ENCODE results near the gene FNTB. TPM values are rescaled to one million over a fixed set of nuclear protein-coding genes. Genes with fewer than 3 reads are reported as not detected.

FNTB gene
- total and polyA plus RNA-seq, 12 donors: 12.2 to 27.2 (median 22.3) TPM

GRCh38 chr14:65041434-65041915 is 54.8 kb downstream of the FNTB start:
- Histone ChIP-seq H3K4me1 (replicated peaks in 1 of 2) (no peaks in the 10 kb centered on the region), H3K27ac (no peak overlapping the region), H3K27me3 (no peaks in the 10 kb centered on the region), H3K9me3 (replicated peaks in 1 of 3) (no peaks in the 10 kb centered on the region), H3K4me3 (no peak overlapping the region), H3K36me3 (replicated peaks in 1 of 2) (peaks cover 0 to 25% of the 10 kb centered on the region in 2 donors)
- DNase-seq: no peak
- intact Hi-C loops (cut with DNase I): no loop called here
- WGBS, 4 donors: 90 to 95% (median 93%) methylated on average over 3 to 7 of the region's 7 CpGs
- TF ChIP-seq POLR2A (IDR thresholded peaks at IDR 0.05) (no peak), CTCF (IDR thresholded peaks at IDR 0.05) (no peak)

GRCh38 chr14:65042296-65042695 is 55.6 kb downstream of the FNTB start:
- intact Hi-C loops (cut with DNase I): no loop called here
- Histone ChIP-seq H3K27me3 (no peaks in the 10 kb centered on the region), H3K27ac (no peak overlapping the region), H3K9me3 (replicated peaks in 1 of 3) (no peaks in the 10 kb centered on the region), H3K4me3 (no peak overlapping the region), H3K4me1 (replicated peaks in 1 of 2) (no peaks in the 10 kb centered on the region), H3K36me3 (replicated peaks in 1 of 2) (peaks cover 0 to 25% of the 10 kb centered on the region in 2 donors)
- 86 to 95% (median 93%) methylated on average over 3 of the region's 3 CpGs for WGBS, 4 donors
- no peak for DNase-seq
- TF ChIP-seq CTCF (IDR thresholded peaks at IDR 0.05) (no peak), POLR2A (IDR thresholded peaks at IDR 0.05) (no peak)

- no peak for TF ChIP-seq POLR2A (IDR thresholded peaks at IDR 0.05)
- no peak for TF ChIP-seq CTCF (IDR thresholded peaks at IDR 0.05)
- DNase-seq: peak in 1 of 7 donors; percentile 17
- Histone ChIP-seq H3K27ac (no peak overlapping the region), H3K4me3 (no peak overlapping the region), H3K9me3 (replicated peaks in 1 of 3) (no peaks in the 10 kb centered on the region), H3K4me1 (replicated peaks in 1 of 2) (peaks cover 0 to 3% of the 10 kb centered on the region in 2 donors), H3K27me3 (no peaks in the 10 kb centered on the region), H3K36me3 (replicated peaks in 1 of 2) (peaks cover 0 to 25% of the 10 kb centered on the region in 2 donors)
- intact Hi-C loops (cut with DNase I): no loop called here
- WGBS, 4 donors: 75 to 93% (median 81%) methylated on average over 6 to 8 of the region's 8 CpGs
These were observed 56.2 kb downstream of the FNTB start for GRCh38 chr14:65042731-65043372.

DNA sequence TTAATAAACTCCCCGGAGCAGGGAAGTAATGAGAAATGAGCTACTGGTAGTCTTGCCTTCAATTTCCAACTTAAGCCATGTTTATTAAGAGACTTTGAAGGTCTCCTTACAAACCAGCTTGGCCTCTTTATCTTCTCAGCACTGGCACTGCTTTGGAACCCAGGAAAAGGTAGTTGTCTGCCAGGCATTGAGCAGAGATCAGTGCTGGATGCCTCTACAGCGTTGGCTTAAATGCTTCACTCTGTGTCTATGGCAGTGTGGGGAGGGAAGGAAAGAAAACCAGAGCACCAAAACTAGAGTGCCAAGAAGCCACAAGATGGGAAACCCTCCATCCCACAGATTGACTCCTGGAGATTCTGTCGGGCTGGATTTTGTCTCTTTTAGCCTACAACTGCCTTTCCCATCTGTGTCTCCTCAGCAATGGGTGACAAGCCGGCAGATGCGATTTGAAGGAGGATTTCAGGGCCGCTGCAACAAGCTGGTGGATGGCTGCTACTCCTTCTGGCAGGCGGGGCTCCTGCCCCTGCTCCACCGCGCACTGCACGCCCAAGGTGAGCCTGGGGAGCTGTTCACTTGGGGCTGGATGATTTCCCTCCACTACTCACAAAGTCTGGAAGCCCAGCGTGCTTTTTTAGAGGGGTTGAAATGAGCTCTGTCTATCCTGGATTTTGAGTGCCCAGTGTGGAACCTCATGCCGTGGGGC is 57.3 kb downstream of the FNTB start:
- no peaks in the 10 kb centered on the region for H3K27me3 ChIP-seq
- H3K4me3 ChIP-seq: no peak overlapping the region
- peaks cover 0 to 7% of the 10 kb centered on the region in 2 donors for H3K4me1 ChIP-seq (replicated peaks in 1 of 2)
- no peak for TF ChIP-seq POLR2A (IDR thresholded peaks at IDR 0.05)
- no peak for TF ChIP-seq CTCF (IDR thresholded peaks at IDR 0.05)
- 83 to 90% (median 85%) methylated on average over 7 to 12 of the region's 12 CpGs for WGBS, 4 donors
- H3K36me3 ChIP-seq (replicated peaks in 1 of 2): peaks cover 0 to 25% of the 10 kb centered on the region in 2 donors
- DNase-seq: no peak
- intact Hi-C loops (cut with DNase I): no loop called here
- no peaks in the 10 kb centered on the region for H3K9me3 ChIP-seq (replicated peaks in 1 of 3)
- H3K27ac ChIP-seq: no peak overlapping the region
